NCI-H446 treated with DMSO at 0.1 percent for 48 hours (cell line): ENCODE results near the gene CUX1.
"Not testable (repeated sequence)": the region's sequence is repeated elsewhere in the genome, so short reads cannot be mapped to it uniquely, and the experiment has no call there.

Experiments used
- DNase-seq: peaks from one replicate; lab custom pipeline; 2025; lab: John Stamatoyannopoulos, UW

The CUX1 gene

GRCh38 chr7:102008535-102009262, 191.3 kb downstream of the CUX1 start:
- DNase-seq, result no peak

GRCh38 chr7:102009628-102010027, 192.2 kb downstream of the CUX1 start:
- DNase-seq, result no peak

GRCh38 chr7:102012112-102012830, 194.8 kb downstream of the CUX1 start:
- not testable (repeated sequence) for DNase-seq

GRCh38 chr7:102012941-102013461, 195.6 kb downstream of the CUX1 start:
- DNase-seq, result no peak

- no peak for DNase-seq
Observed at GRCh38 chr7:102018876-102019275, 201.4 kb downstream of the CUX1 start.

- no peak for DNase-seq
Observed at GRCh38 chr7:102019461-102019860, 202.0 kb downstream of the CUX1 start.

- no peak for DNase-seq
Observed at GRCh38 chr7:102021841-102022618, 204.6 kb downstream of the CUX1 start.

- no peak for DNase-seq
Observed at GRCh38 chr7:102024005-102024768, 206.8 kb downstream of the CUX1 start.

GRCh38 chr7:102024769-102025391, 207.5 kb downstream of the CUX1 start:
- DNase-seq, result no peak

- DNase-seq, result not testable (repeated sequence)
Observed at GRCh38 chr7:102025777-102026176, 208.4 kb downstream of the CUX1 start.

GRCh38 chr7:102028206-102028826, 210.9 kb downstream of the CUX1 start:
- DNase-seq, result no peak

- no peak for DNase-seq
Observed at GRCh38 chr7:102029616-102030015, 212.2 kb downstream of the CUX1 start.

GRCh38 chr7:102030696-102031095, 213.3 kb downstream of the CUX1 start:
- no peak for DNase-seq

GRCh38 chr7:102036958-102037357, 219.5 kb downstream of the CUX1 start:
- no peak for DNase-seq

- DNase-seq, result no peak
Observed at GRCh38 chr7:102039706-102040105, 222.3 kb downstream of the CUX1 start.

GRCh38 chr7:102040569-102040968, 223.1 kb downstream of the CUX1 start:
- DNase-seq, result no peak

- DNase-seq, result no peak
Observed at GRCh38 chr7:102042016-102042656, 224.7 kb downstream of the CUX1 start.

GRCh38 chr7:102042796-102043195, 225.4 kb downstream of the CUX1 start:
- DNase-seq, result not testable (repeated sequence)

- no peak for DNase-seq
Observed at GRCh38 chr7:102044641-102044983, 227.2 kb downstream of the CUX1 start.

- peak; percentile 27 for DNase-seq
Observed at GRCh38 chr7:102044984-102045673, 227.7 kb downstream of the CUX1 start.
